GM19025 (cell line): Measurements from ENCODE around the gene APEX1.
"Not testable (repeated sequence)": the region's sequence is repeated elsewhere in the genome, so short reads cannot be mapped to it uniquely, and the experiment has no call there.

Experiments
- ATAC-seq: cut with Tn5 transposase; IDR thresholded peaks from one replicate; pipeline ENCODE4 v1.9.1; 2021; ENCODE audit warnings: mild to moderate bottlenecking, low read depth, moderate library complexity; ENCODE audit not compliant: unreplicated experiment

The APEX1 gene

GRCh38 chr14:20470603-20470901, 15.5 kb downstream of the APEX1 start:
- ATAC-seq = no peak

GRCh38 chr14:20472536-20473169, 17.6 kb downstream of the APEX1 start:
- no peak for ATAC-seq

- ATAC-seq = no peak
Observed at GRCh38 chr14:20476776-20477175, 21.8 kb downstream of the APEX1 start.

- ATAC-seq = no peak
Observed at GRCh38 chr14:20477211-20477876, 22.3 kb downstream of the APEX1 start.

GRCh38 chr14:20478894-20479293, 23.9 kb downstream of the APEX1 start:
- no peak for ATAC-seq

- ATAC-seq = no peak
Observed at GRCh38 chr14:20482382-20482781, 27.4 kb downstream of the APEX1 start.

GRCh38 chr14:20485900-20486299, 30.9 kb downstream of the APEX1 start:
- ATAC-seq = no peak

- no peak for ATAC-seq
Observed at GRCh38 chr14:20486684-20487395, 31.8 kb downstream of the APEX1 start.

- no peak for ATAC-seq
Observed at GRCh38 chr14:20487396-20487725, 32.3 kb downstream of the APEX1 start.

GRCh38 chr14:20489093-20489994, 34.3 kb downstream of the APEX1 start:
- peak; percentile 40 for ATAC-seq

GRCh38 chr14:20490563-20490962, 35.5 kb downstream of the APEX1 start:
- no peak for ATAC-seq

GRCh38 chr14:20492486-20492885, 37.5 kb downstream of the APEX1 start:
- ATAC-seq = no peak

GRCh38 chr14:20493634-20494033, 38.6 kb downstream of the APEX1 start:
- ATAC-seq = no peak

- no peak for ATAC-seq
Observed at GRCh38 chr14:20494935-20495766, 40.1 kb downstream of the APEX1 start.

- no peak for ATAC-seq
Observed at GRCh38 chr14:20498622-20499021, 43.6 kb downstream of the APEX1 start.

- no peak for ATAC-seq
Observed at GRCh38 chr14:20499108-20499507, 44.1 kb downstream of the APEX1 start.

GRCh38 chr14:20499881-20500280, 44.9 kb downstream of the APEX1 start:
- no peak for ATAC-seq

- no peak for ATAC-seq
Observed at GRCh38 chr14:20501346-20501745, 46.3 kb downstream of the APEX1 start.

- ATAC-seq = no peak
Observed at GRCh38 chr14:20503898-20504297, 48.9 kb downstream of the APEX1 start.

- ATAC-seq = not testable (repeated sequence)
Observed at GRCh38 chr14:20506276-20506675, 51.2 kb downstream of the APEX1 start.
